ENCODE results near the gene GRIP1.
"Not testable (repeated sequence)": the region's sequence is repeated elsewhere in the genome, so short reads cannot be mapped to it uniquely, and the experiment has no call there.

The GRIP1 gene

DNA sequence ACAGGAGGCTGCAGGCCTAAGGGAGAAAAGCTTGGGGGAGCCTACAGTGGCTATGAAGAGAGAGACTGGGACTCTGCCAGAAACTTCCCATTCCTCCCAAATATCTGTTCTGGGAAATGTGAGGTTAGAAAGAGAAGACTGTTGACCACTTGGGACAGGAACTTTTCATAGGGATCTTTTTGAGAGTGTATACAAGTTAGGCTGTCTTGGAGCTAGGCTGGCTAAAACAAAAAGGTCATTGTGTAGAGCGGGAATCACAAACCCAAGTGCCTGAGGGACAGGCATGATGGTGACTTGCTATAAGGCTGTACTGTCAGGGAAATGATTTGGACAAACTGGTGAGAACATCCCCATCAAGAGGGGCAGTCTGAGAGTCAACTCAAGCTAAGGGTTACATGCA lies 175.1 kb downstream of the GRIP1 start:
- no peak for DNase-seq

DNA sequence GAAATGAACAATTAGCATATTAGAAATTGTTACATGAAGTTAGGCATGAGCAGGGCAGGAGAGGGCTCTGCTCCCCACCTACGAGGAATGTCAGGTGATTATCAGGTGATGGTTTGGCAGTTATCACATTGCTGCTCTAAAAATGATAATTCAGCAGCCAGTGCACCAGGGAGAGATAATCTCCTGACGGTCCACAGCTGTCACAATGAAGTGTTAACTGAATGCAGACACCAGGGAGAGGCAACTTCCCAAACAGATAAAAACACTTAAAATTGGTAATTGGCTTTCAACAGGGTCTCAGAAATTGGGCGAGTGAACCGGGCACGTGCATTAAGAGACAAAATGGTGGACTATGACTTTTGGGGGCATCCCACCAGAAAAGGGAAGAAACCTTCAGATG lies 176.0 kb downstream of the GRIP1 start:
- DNase-seq, result no peak

DNA sequence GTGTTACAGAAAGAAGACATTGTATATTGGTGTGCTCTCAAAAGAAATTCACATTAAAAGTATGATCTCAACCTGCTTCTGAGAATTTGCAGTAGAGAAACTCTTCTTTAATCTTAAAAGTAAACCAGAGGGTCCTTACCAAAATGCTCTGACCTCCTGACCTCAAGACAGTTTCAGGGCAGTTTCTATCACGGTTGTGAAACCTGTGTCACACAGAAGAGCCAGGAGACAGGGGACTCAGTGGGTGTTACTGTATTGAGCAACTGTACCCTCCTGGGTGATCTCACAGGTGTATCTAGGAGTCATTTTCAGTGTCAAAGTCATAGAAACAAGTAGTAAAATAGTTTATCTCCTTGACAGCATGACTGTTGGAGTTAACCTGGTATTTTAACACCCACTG lies 178.0 kb downstream of the GRIP1 start:
- no peak for DNase-seq

DNA sequence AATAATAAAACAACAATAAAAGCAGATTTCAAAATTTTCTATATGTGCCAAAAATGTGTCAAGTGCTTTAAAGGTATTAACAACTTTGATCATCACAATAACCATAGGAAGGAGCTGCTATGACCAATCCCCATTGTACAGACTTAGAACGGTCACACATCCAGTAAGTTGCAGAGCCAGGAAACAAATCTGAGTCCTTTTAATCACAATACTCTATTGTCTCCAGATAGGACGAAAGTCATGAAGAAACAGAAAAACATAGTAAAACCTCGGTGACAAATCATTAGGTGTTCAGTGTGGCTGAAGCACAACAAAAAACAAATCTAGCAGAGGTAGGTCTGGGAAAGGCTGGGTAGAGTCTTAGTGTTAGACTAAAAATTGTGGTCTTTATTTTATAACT lies 178.8 kb downstream of the GRIP1 start:
- DNase-seq, result no peak

DNA sequence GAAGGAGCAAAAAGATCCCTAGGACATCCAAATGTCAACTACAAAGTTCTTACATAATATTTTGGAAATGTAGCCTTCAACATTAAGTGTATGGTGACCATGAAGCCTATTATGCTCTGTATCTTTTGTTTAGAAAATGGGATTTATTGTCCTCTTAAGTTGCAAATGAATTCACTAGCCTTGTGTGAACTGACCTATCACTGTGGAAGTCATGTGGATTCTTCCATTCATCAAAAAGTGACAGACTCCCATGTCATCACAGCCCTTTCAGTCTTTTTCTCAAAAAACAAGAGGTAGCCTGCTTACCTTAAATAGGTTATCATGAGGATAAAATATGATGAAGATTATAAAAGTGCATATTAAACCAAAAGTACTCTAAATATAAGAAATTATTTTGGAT lies 179.9 kb downstream of the GRIP1 start:
- DNase-seq, result no peak

DNA sequence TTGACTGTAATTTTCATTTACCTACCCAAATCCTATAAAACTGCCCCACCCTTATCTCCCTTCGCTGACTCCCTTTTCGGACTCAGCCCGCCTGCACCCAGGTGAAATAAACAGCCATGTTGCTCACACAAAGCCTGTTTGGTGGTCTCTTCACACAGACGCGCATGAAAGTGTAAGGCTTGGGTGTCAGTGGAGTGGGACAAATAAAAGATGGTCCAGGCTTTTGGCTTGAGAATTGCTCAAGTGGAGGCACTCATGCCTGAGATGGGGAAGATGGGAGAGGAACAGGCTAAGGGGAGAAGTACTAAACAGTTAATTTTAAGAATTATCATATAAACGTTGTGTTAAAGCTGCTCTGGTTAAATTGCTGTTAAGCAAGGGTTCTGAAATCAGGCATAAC lies 180.8 kb downstream of the GRIP1 start:
- not testable (repeated sequence) for DNase-seq

DNA sequence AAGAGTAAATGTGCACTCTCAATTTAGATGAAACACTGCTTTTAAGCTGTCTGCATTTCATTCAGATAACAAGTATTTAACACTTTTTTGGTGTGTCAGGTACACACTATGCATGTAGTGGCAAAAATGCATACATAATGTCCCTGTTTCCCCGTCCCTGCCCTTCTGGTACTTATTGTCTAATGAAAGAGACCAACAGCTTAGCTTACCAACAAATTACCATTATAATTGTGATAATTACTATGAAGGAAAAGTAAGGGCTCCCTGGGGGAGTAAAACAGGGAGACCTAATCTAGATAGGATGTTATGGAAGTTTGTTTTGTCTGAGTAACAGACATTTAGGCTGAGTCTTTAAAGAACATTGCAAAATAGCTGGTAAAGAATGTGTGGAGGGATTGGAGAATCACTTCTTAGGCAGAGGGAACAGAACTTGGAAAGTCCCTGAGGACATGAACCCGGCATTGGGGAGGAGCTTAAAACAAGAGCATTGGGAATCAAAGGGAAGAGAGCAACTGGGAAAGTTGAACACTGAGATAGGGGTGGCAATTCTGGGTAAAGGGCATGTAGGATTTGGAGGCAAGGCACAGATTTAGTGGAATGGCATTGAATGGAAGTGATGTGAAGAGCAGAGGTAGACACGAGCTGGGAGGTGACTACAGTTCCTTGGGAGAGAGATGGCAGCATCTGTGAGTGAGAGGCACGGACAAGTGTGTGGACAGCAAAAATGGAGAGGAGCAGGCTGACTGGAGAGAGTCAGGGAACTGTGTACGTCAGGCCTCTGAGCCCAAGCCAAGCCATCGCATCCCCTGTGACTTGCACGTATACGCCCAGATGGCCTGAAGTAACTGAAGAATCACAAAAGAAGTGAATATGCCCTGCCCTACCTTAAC lies 181.6 kb downstream of the GRIP1 start:
- no peak for DNase-seq

DNA sequence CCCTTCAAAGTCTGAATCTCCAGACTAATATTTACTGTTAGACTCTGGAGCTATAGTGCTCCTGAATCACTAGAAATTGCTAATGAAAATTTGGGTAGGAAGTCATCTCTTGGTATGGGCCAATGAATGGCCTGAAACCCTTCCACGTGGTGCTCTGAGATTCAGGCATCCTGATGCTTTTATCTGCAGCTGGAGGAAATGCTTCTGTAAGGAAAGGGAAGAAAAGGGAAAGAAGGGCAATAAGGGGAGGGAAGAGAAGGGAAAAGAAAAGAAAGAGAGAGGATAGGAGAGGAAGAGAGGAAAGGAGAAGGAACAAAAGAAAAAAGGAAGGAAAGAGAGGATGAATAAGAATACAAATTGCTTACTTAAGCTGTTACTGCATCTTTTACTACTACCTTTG lies 182.3 kb downstream of the GRIP1 start:
- no peak for DNase-seq

DNA sequence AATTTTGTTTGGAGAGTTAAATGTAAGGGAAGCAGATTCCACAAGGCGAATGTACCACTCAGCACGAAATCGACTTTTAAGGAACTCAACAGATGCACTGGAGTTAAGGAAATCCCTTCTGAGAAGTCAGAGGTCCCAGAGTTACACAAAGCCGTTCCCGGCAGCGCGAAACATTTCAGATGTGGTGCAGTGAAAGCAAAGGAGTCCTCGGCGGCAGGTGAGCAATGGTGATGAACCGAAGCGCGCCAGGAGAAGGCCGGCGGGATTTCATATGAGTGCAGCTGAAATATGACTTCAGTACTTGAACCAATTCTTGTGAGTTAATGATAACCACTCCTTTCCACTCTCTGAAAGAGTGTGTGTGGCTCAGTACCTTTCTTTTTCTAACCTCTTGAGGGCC lies 183.2 kb downstream of the GRIP1 start:
- DNase-seq, result peak in 1 of 2 experiments; percentile 12

DNA sequence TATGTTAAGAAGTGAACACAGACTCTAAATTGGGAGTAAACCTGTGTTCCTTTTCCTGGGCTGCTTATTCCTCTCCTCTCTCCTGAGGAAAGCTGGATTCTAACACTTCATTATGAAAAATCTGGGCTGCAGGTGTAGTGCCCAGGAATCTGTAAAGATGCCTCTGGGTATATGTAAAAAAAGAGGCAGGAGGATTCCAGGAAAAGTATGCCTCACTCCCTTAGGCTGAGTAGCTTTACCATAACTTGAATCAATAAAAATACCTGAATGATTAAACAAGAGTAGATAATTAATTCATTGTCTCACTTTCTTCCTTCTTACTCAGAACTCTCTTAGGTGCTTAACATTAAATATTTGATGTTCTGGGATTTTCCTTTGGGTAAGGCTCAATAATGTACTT lies 185.1 kb downstream of the GRIP1 start:
- DNase-seq, result no peak

DNA sequence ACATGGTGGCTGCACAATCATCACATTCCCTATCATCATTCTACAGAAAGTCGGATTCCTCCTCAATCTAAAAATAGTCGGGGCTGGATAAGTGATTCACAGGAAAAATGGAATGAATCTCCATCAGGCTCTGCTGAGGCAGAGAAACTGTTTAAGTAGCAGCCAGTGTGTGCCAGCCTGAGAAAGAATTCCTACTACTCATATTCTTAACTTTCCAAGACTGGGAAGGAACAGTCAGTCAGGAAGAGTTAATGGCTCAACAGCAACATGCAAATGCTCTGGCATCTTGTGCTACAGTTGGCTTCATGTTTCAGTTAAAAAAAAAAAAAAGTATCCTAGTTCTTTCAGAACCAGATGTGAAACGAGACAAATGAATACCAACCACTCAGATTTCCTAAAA lies 187.0 kb downstream of the GRIP1 start:
- DNase-seq, result peak; percentile 14 to 29

DNA sequence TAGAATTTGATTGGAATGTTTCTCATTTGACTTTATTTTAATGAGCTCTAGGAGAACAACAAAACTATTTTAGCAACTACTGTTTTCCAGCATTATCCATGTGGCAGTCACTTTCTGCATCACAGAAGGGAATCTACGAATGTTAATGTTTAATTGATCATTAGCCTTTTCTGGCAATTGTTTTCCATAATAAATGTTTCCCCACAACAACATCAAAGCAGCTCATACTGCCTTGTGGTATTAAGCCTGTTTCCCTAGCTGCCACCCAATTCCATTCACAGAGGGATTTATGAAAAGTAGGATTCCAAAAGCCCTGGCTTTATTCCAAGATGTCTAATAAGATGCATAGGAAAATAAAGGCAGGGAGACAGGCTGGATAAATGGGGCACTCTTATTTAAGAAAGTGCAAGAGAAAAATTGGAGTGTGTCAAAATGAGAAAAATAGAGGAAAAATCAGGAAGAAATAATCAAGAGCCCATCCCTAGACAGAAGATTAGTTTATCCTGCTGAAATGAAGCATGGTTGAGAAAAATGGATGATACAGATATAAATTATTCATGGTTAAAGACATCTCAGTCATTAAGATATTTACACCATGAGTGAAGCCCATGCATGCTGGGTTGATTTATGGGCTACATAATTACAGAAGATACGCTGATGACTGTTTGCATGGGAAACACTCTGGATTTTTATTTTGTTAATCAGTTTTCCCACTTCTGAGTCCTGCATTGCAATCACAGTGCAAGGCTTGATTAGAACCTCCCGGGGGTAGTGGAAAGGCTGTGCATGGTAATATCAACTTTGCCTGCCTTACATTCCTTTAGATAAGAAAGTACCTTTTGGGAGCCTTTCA lies 196.3 kb downstream of the GRIP1 start:
- peak in 1 of 2 experiments; percentile 7 for DNase-seq

DNA sequence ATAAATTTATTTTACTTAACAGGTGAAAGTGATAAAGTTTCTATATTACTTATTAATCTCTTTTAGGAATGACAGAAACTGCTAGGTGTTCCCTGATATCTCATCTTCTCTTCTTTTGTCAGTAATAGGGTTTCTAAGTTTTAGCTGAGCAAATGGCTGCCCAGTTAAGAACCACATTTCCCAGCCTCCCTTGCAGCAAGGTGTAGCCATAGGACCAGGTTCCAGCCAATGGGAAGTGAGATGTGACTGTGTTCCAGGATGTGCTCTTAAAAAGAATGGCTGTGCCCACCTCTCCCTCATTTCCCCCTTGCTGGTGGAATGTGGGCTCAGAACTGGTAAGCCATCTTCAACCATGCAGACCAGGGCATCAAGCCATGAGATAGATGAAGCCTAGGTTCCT lies 210.9 kb downstream of the GRIP1 start:
- peak in 1 of 2 experiments; percentile 10 for DNase-seq

DNA sequence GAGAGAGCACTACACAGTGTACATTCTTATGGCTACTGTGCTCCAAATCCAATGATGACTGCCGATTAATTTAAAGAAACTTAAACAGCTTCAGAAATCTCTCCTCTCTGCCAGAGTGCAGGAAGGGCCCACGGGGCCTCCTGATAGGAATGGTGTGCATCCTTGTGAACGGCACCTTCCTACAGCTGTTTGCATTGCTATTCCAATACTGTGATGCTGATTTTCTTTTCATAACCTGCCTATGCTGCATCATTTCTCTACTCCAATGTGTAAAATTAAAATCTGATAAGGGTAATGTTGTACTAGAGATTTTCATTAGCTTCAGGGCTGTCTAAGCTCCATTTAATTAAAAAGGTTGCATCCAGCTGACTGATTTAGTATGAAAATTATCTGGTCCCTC lies 217.5 kb downstream of the GRIP1 start:
- no peak for DNase-seq

DNA sequence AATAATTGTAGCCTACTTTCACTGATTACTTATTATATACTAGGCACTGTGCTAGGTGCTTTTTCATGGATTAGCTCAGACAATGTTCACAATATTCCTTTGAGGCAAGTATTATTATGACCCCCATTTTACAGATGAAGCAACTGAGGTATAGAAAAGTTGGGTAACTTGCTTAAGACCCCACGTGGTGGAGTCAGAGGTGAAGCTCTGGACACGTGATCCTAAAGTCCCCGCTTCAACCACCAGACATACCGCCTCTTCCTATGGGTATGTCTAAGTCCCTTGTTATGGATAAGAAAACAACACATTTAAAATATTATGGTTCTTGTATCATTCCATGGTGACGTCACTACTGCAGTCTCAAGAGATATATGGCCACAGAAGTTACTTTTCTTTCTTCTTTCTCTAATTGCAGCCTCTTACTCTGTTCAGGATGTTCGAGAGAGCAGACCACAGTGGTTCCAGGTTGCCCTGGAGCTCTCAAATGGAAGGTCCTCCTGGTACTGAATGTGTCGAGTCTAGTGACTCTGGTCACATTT lies 218.9 kb downstream of the GRIP1 start:
- no peak for DNase-seq

DNA sequence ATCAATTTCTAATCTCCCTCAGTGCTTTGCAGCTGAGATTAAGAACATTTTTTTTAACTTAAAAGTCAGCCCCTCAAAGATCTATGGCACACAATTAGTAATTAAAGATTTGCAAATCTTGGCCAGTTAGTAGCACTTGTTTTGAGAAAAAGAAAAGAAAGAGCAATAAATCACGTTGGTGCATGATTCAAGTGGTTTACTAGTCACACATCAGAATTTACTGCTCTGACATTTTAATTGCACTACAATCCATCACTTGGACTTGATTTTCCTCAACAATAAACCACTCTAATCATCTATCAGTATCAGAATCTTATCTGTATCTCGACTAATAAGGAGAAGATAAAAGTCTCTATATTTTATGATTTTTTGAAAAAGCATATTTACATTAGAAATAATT lies 222.3 kb downstream of the GRIP1 start:
- DNase-seq, result no peak

DNA sequence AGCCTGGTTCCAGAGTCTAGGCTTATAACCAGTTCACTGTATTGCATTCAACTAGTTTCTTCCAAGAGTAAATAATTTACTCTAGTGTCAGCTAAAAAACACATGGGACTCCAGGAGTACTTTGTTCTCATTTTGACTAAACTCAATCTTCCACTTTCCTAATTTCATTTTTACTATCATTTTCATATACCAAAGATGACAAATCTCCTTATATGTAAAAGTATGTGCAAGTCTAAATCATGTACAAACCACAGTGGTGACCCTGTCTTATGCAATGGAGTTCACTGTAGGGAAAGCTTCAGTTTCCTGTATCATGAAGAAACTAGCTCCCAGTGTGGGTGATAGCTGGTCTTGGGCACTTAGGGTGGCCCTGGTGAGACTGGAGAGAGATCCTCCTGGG lies 225.0 kb downstream of the GRIP1 start:
- DNase-seq, result no peak

DNA sequence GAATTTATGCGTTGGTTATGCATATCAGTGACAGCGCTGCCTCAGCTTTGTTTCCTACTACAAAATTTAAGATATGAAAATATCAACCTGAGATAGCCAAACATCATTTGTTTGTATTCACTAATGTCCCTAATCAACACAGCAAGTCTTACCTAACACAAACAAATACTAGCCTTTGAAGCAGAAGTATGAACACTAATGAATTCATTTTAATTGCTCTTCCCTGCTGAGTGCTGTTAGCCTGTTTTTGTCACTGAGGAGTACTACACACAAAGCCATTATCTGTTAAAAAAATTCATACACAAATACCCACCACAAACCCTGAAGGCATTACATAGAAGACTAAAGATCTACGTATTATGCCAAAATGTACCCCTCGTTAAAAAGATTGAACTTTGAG lies 225.8 kb downstream of the GRIP1 start:
- no peak for DNase-seq

DNA sequence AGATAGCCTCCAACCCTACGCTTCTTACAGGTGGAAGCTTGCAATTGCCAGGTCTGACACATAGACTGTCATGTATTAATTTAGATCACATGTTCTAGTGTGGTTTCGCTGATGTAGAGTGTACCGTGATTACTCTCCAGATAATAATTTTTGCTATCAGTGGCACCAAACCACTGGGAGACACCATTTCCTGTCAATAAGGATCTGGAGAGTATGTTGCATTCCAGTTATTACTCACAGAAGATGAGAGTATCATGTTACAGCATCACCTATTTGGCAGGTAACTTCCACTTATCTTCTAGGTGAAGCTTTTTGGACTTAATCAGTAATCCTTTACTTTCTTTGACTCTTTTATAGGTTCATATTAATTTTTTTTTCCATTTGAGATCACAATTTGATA lies 229.3 kb downstream of the GRIP1 start:
- no peak for DNase-seq

DNA sequence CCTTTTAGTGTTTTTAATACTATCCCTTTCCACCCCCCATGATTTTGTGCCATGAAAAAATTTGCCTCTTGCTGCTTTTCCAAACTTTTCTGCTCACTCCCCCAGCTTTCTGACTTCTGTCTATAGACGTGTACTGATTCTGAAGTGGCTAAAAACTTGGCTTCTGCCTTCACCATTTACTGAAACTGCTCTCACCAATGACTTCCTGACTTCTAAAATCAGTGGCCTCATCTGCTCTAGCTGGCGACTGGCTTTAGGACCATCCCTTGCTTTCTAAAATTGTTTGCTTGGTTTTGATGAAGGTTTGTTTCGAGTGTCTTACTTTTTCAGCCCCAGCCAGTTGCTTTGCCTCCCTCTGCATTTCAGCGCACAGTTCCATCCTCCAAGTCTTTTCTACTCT lies 231.2 kb downstream of the GRIP1 start:
- DNase-seq, result no peak

DNA sequence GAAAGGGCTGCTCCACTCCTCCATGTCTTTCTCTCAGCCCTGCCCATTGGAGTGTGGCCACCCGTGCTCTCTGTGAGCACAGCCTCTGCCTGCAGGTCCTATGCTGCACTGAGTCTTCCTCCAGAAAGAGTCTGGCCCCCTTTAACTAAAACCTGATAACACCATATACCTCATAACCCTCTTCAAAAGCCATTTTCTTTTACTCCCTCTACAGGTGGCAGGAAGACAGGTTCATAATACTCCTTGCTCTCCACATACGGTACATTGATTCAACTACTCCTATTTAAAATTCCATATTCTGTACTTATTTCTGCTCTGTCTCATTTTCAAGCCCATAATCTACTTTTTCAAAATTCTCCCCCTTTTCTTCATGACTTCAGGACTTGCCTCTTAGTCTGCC lies 232.6 kb downstream of the GRIP1 start:
- DNase-seq, result no peak

DNA sequence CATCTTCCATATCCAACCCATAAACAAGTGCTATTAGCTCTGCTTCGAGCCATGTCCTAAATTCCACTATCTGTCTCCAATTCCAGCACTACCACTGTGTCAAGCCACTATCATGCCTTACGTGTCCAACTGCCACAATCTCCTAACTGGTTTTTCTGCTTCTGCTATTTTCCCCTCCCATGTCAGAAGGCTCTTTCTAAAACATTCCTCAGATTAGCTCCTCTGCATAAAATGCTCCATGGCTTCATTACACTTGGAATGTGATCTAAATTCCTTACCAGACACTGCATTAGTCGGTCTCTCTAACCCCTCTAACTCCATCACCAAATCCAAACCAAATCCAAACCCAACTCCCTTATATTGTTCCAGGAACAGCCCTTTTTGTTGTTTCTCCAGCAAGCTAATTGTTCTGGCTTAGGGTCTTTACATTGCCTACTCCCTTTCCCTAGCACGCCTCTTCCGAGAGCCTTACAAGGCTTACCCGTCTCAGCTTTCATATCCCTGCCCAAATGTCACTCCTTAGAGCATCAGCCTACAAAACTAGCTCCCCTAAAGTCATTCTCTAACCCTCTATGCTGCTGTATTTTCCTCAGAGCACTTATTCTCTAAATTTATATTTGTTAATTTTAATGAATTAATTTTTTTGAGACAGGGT lies 236.8 kb downstream of the GRIP1 start:
- DNase-seq, result no peak

DNA sequence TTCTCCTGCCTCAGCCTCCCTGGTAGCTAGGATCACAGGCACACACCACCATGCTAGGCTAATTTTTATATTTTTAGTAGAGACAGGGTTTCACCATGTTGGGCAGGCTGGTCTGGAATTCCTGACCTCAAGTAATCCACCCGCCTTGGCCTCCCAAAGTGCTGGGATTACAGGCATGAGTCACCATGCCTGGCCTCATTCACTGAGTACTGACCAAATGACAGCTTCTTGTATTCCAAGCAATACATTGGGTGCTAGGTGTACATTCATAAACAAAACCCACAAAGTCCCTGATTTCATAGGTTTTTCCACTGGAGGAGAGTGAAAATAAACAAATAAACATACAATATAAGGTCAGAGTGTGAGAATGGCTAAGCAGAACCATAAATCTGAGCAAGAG lies 240.3 kb downstream of the GRIP1 start:
- DNase-seq, result no peak

Data from NCI-H526 (cell line).